ENCODE data around the gene ANKRD13B. TPM values are rescaled to one million over a fixed set of nuclear protein-coding genes. Genes with fewer than 3 reads are reported as not detected.

ANKRD13B gene
- total and polyA plus RNA-seq, 12 donors: 1.0 to 23.8 (median 5.4) TPM

DNA sequence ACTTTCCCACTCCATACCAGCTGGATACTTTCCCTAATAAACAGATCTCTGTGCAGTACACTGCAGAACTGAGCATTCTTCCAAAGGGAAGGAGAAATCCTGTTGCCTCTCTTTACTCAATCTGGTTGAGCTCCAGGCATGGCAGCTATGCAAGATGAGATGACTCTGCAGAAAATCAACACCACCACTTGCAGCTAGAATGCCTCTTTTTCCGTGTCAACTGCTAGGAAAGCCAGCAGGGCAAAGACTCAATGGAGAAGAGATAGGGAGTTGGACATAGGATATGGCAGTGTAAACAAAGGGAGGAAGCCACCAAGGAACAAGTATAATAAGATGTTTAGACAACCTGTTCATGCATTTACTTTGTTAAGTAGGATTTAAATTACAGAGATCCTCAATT, 70.2 kb downstream of the ANKRD13B start:
- Histone ChIP-seq H3K9me3 (replicated peaks in 1 of 3) (no peaks in the 10 kb centered on the region), H3K27me3 (no peaks in the 10 kb centered on the region), H3K4me3 (no peak overlapping the region), H3K27ac (no peak overlapping the region), H3K36me3 (replicated peaks in 1 of 2) (peaks cover 0 to 16% of the 10 kb centered on the region in 2 donors), H3K4me1 (replicated peaks in 1 of 2) (peaks cover 0 to 17% of the 10 kb centered on the region in 2 donors)
- TF ChIP-seq, protein P1, sequence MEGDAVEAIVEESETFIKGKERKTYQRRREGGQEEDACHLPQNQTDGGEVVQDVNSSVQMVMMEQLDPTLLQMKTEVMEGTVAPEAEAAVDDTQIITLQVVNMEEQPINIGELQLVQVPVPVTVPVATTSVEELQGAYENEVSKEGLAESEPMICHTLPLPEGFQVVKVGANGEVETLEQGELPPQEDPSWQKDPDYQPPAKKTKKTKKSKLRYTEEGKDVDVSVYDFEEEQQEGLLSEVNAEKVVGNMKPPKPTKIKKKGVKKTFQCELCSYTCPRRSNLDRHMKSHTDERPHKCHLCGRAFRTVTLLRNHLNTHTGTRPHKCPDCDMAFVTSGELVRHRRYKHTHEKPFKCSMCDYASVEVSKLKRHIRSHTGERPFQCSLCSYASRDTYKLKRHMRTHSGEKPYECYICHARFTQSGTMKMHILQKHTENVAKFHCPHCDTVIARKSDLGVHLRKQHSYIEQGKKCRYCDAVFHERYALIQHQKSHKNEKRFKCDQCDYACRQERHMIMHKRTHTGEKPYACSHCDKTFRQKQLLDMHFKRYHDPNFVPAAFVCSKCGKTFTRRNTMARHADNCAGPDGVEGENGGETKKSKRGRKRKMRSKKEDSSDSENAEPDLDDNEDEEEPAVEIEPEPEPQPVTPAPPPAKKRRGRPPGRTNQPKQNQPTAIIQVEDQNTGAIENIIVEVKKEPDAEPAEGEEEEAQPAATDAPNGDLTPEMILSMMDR (IDR thresholded peaks at IDR 0.05): no peak
- TF ChIP-seq POLR2A (IDR thresholded peaks at IDR 0.05): no peak
- DNase-seq: no peak
- intact Hi-C loops (cut with DNase I): no loop called here
- WGBS, 4 donors: 50 to 80% (median 64%) methylated on average over 1 of the region's 1 CpG

Small RNA genes lying within 50 kb of the gene (small RNA-seq; reads per million reads assigned to genes)
- 0 reads per million in 2 donors for gene RNU6-920P

Other genes starting within 250 kb of the ANKRD13B start
- gene TAOK1, start 202.8 kb upstream of the ANKRD13B start, total RNA-seq: 10 to 100 TPM; 31.5 to 66.3 (median 51.6) TPM
- gene TAOK1, start 202.8 kb upstream of the ANKRD13B start, polyA plus RNA-seq: 10 to 100 TPM in 1 of 3 donors, 1 to 10 TPM in 2; 6.4 to 25.9 (median 9.7) TPM
- 10 to 100 TPM in 1 of 9 donors, 1 to 10 TPM in 8; 4.7 to 11.1 (median 7.0) TPM for gene ABHD15, start 26.1 kb upstream of the ANKRD13B start, total RNA-seq
- 1 to 10 TPM; 2.9 to 4.1 (median 3.0) TPM for gene ABHD15, start 26.1 kb upstream of the ANKRD13B start, polyA plus RNA-seq
- gene TP53I13, start 24.4 kb upstream of the ANKRD13B start, total RNA-seq: 10 to 100 TPM; 22.0 to 70.5 (median 37.0) TPM
- 100 to 1,000 TPM in 2 of 3 donors, 1 to 10 TPM in 1; 4.2 to 163 (median 135) TPM for gene TP53I13, start 24.4 kb upstream of the ANKRD13B start, polyA plus RNA-seq
- 10 to 100 TPM; 16.2 to 36.6 (median 31.4) TPM for gene GIT1, start 3.5 kb upstream of the ANKRD13B start, total RNA-seq
- 10 to 100 TPM; 13.7 to 51.6 (median 33.4) TPM for gene GIT1, start 3.5 kb upstream of the ANKRD13B start, polyA plus RNA-seq
- 10 to 100 TPM in 1 of 9 donors, 1 to 10 TPM in 8; 1.1 to 14.8 (median 5.5) TPM for gene CORO6, start 29.8 kb downstream of the ANKRD13B start, total RNA-seq
- gene CORO6, start 29.8 kb downstream of the ANKRD13B start, polyA plus RNA-seq: 10 to 100 TPM in 2 of 3 donors, under 1 TPM in 1; 0.44 to 34.0 (median 25.5) TPM